Measurements from ENCODE around the gene VKORC1L1. TPM values are rescaled to one million over a fixed set of nuclear protein-coding genes. Genes with fewer than 3 reads are reported as not detected.
"Not testable (repeated sequence)": the region's sequence is repeated elsewhere in the genome, so short reads cannot be mapped to it uniquely, and the experiment has no call there.

Gene VKORC1L1
- total RNA-seq, 1 experiment from 2014 or later = 11.5 TPM

GRCh38 chr7:65992526-65992925 lies 119.7 kb downstream of the VKORC1L1 start:
- in situ Hi-C loops (cut with HindIII; ENCODE audit: low sequenced_read_pairs) = no loop called here
- DNase-seq (ENCODE audit: low spot score) = no peak

- DNase-seq (ENCODE audit: low spot score); in situ Hi-C loops (cut with HindIII; ENCODE audit: low sequenced_read_pairs): not testable (repeated sequence)
Observed at GRCh38 chr7:65994984-65995383, 122.1 kb downstream of the VKORC1L1 start.

GRCh38 chr7:66000823-66001417 lies 128.0 kb downstream of the VKORC1L1 start:
- in situ Hi-C loops (cut with HindIII; ENCODE audit: low sequenced_read_pairs); DNase-seq (ENCODE audit: low spot score): not testable (repeated sequence)

GRCh38 chr7:66005115-66005671 lies 132.3 kb downstream of the VKORC1L1 start:
- in situ Hi-C loops (cut with HindIII; ENCODE audit: low sequenced_read_pairs) = not testable (repeated sequence)

GRCh38 chr7:66007232-66007631 lies 134.4 kb downstream of the VKORC1L1 start:
- DNase-seq (ENCODE audit: low spot score) = no peak
- in situ Hi-C loops (cut with HindIII; ENCODE audit: low sequenced_read_pairs) = no loop called here

More at GRCh38 chr7:66005115-66005671, 132.3 kb downstream of the VKORC1L1 start:
- not testable (repeated sequence) for DNase-seq (ENCODE audit: low spot score)

Other genes starting within 250 kb of the VKORC1L1 start
- gene GUSB, start 109.1 kb downstream of the VKORC1L1 start, total RNA-seq (2014; rRNA removed; shearing (Covaris generic)) = 62.1 and 63.7 TPM in 2 replicates
- gene ASL, start 202.7 kb downstream of the VKORC1L1 start, total RNA-seq (2014; rRNA removed; shearing (Covaris generic)) = 58.7 and 64.5 TPM in 2 replicates
- 58.0 and 80.2 TPM in 2 replicates for gene CRCP, start 241.8 kb downstream of the VKORC1L1 start, total RNA-seq (2014; rRNA removed; shearing (Covaris generic))